Right atrium auricular region (tissue), 2 donors: ENCODE results near the gene PLPP7. TPM values are rescaled to one million over a fixed set of nuclear protein-coding genes. Genes with fewer than 3 reads are reported as not detected.
"Not testable (repeated sequence)": the region's sequence is repeated elsewhere in the genome, so short reads cannot be mapped to it uniquely, and the experiment has no call there.

ENCODE experiments used
- DNase-seq: peaks from one replicate; pipeline ENCODE4 v3.0.0-alpha.2; 2019; ENCODE audit warnings: low spot score
- H3K27ac ChIP-seq, 2 donors: fragments of 200-600 bp; sonication (generic); 1 replicate in 1 of 2; 2 replicates in 1 of 2; pipeline ENCODE4 v1.5.1; 2016 to 2019
- H3K27me3 ChIP-seq, 2 donors: fragments of 200-600 bp; sonication (generic); one replicate each; pipeline versions ENCODE4 v1.5.1 to v1.6.0; 2017 to 2019
- H3K36me3 ChIP-seq: fragments of 200-600 bp; sonication (generic); one replicate; pipeline ENCODE4 v1.5.1; 2016
- H3K4me1 ChIP-seq, 2 donors: fragments of 200-600 bp; sonication (generic); one replicate each; pipeline versions ENCODE4 v1.5.1 to v1.6.0; 2017 to 2019
- H3K4me3 ChIP-seq, 2 donors: fragments of 200-600 bp; sonication (generic); 1 replicate in 1 of 2; 2 replicates in 1 of 2; pipeline ENCODE4 v1.5.1; 2017 to 2019; ENCODE audit warnings: mild to moderate bottlenecking in 1 of 2, moderate library complexity in 1 of 2
- H3K9me3 ChIP-seq, 2 donors: fragments of 200-600 bp; sonication (generic); one replicate each; pipeline ENCODE4 v1.5.1; 2019
- CTCF ChIP-seq, 2 donors: fragments of 200-600 bp; sonication (generic); IDR thresholded peaks; one replicate each; pipeline ENCODE4 v1.5.1; 2019; ENCODE audit warnings: antibody characterized with exemption in 2 of 2
- total RNA-seq, 2 donors: library from RNA; depleted of rRNA; stranded (reverse); fragments of >200 nt; gene quantifications; one replicate each; pipeline ENCODE4 v1.1.0, GENCODE V29; 2016

The PLPP7 gene
- total RNA-seq, 2 donors from 2014 or later = 124 to 216 TPM

- Histone ChIP-seq H3K36me3 (no peaks in the 10 kb centered on the region), H3K27me3 (no peaks in the 10 kb centered on the region), H3K4me3 (no peak overlapping the region), H3K4me1 (peaks cover 0 to 10% of the 10 kb centered on the region in 2 donors), H3K9me3 (no peaks in the 10 kb centered on the region), H3K27ac (no peak overlapping the region)
- TF ChIP-seq CTCF (IDR thresholded peaks at IDR 0.05) = no peak
- no peak for DNase-seq
Measured at GRCh38 chr9:131348631-131349521, 59.4 kb downstream of the PLPP7 start.

GRCh38 chr9:131349522-131349880 is 60.0 kb downstream of the PLPP7 start:
- Histone ChIP-seq H3K27me3 (no peaks in the 10 kb centered on the region), H3K9me3 (no peaks in the 10 kb centered on the region), H3K27ac (no peak overlapping the region), H3K4me1 (peaks cover 0 to 10% of the 10 kb centered on the region in 2 donors), H3K36me3 (no peaks in the 10 kb centered on the region), H3K4me3 (peak overlapping the region in 1 of 2 donors; percentile 42)
- DNase-seq = no peak
- no peak for TF ChIP-seq CTCF (IDR thresholded peaks at IDR 0.05)

DNA sequence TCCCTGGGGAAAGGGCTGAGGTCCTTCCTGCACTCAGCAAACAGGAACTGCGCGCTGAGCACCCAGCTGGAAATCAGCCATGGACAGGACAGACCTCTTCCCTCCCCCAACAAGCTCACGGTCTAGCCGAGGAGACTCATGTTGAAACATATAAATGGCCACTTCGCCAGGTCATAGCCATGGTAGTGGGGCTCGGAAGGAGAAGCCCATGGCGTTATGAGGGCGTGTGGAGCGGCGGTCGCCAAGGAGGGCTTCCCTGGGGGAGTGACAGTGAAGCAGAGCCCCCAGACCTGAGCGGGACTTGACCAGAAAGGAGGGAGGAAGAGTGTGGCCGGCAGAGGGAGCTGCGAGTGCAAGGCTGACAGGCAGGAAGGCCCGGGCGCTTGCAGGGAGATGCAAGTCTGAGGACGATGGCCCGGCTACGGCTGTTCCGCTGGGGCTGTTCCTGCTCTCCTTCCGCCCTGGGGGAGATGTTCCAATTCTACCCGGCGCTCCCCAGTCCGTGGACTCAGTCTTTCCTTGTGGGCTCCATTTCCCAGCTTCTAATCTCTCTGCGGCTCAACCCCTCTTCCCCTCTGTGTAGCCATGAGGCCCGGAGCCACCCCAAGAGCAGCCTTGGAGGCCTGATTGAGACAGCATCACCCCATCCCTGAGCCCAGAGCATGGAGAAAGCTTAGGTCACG is 60.5 kb downstream of the PLPP7 start:
- H3K27ac ChIP-seq = no peak overlapping the region
- peak; percentile 91 for DNase-seq
- no peaks in the 10 kb centered on the region for H3K9me3 ChIP-seq
- no peaks in the 10 kb centered on the region for H3K36me3 ChIP-seq
- H3K27me3 ChIP-seq = no peaks in the 10 kb centered on the region
- peaks cover 0 to 10% of the 10 kb centered on the region in 2 donors for H3K4me1 ChIP-seq
- peak; percentile 69 to 88 for TF ChIP-seq CTCF (IDR thresholded peaks at IDR 0.05)
- H3K4me3 ChIP-seq = peak overlapping the region in 1 of 2 donors; percentile 42

GRCh38 chr9:131356479-131356878 is 67.0 kb downstream of the PLPP7 start:
- not testable (repeated sequence) for H3K27ac ChIP-seq, H3K9me3 ChIP-seq, H3K27me3 ChIP-seq, H3K4me1 ChIP-seq, H3K4me3 ChIP-seq, H3K36me3 ChIP-seq, DNase-seq

- no peak for DNase-seq
- H3K4me1 ChIP-seq = peaks cover 0 to 11% of the 10 kb centered on the region in 2 donors
- no peak for TF ChIP-seq CTCF (IDR thresholded peaks at IDR 0.05)
- no peaks in the 10 kb centered on the region for H3K27me3 ChIP-seq
- no peak overlapping the region for H3K27ac ChIP-seq
- H3K4me3 ChIP-seq = no peak overlapping the region
- H3K9me3 ChIP-seq = no peaks in the 10 kb centered on the region
- H3K36me3 ChIP-seq = no peaks in the 10 kb centered on the region
Measured at GRCh38 chr9:131358556-131358955, 69.0 kb downstream of the PLPP7 start.

Other genes with a start within 250 kb of the PLPP7 start
- 10 to 100 TPM; 15.4 to 27.3 TPM for gene AIF1L, start 193.2 kb upstream of the PLPP7 start, total RNA-seq
- gene NUP214, start 164.1 kb upstream of the PLPP7 start, total RNA-seq = 10 to 100 TPM; 29.5 to 31.6 TPM
- 10 to 100 TPM; 31.8 to 55.3 TPM for gene FAM78A, start 13.2 kb upstream of the PLPP7 start, total RNA-seq
- gene PRRC2B, start 104.4 kb downstream of the PLPP7 start, total RNA-seq = 100 to 1,000 TPM in 1 of 2 donors, 10 to 100 TPM in 1; 76.7 to 120 TPM
- 10 to 100 TPM; 13.7 to 16.4 TPM for gene POMT1, start 213.2 kb downstream of the PLPP7 start, total RNA-seq
- gene UCK1, start 241.5 kb downstream of the PLPP7 start, total RNA-seq = 10 to 100 TPM; 21.2 to 37.8 TPM